Astrocyte (in vitro differentiated cells and primary cell): ENCODE results near the gene ROPN1B.

Experiments used
- CTCF ChIP-seq: IDR thresholded peaks from 2 replicates; pipeline ENCODE4 v1.5.1; 2011; ENCODE audit warnings: low read depth, mild to moderate bottlenecking, inconsistent platforms, low read length, moderate library complexity; ENCODE audit not compliant: insufficient read depth
- EZH2 ChIP-seq: IDR thresholded peaks from 2 replicates; pipeline ENCODE4 v1.6.1; 2012; ENCODE audit warnings: mild to moderate bottlenecking, low read length, inconsistent platforms; ENCODE audit not compliant: insufficient read depth

GRCh38 chr3:126025862-126026261, 56.9 kb downstream of the ROPN1B start:
- no peak for TF ChIP-seq CTCF
- TF ChIP-seq EZH2: no peak
